ENCODE data around the gene AHNAK.

AHNAK gene

DNA sequence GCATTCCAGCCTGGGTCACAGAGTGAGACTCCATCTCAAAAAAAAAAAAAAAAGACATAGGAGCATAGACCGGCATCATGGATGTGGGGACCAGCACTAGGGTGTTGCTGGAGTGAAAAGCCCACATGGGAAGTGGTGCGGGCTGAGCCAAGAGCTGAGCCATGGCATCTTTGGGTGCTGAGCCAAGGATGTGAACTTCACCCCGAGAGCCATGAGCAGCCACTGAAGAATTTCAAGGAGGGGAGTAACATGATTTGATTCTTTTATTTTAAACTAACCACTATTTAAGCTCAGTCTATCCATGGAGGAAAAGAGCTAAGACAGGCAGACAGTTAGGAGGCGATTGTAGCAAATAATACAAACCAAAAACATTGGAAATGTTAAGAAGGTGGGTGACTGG, 57.4 kb downstream of the AHNAK start:
- no peak for DNase-seq (ENCODE audit: low read depth)
- TF ChIP-seq, protein P1, sequence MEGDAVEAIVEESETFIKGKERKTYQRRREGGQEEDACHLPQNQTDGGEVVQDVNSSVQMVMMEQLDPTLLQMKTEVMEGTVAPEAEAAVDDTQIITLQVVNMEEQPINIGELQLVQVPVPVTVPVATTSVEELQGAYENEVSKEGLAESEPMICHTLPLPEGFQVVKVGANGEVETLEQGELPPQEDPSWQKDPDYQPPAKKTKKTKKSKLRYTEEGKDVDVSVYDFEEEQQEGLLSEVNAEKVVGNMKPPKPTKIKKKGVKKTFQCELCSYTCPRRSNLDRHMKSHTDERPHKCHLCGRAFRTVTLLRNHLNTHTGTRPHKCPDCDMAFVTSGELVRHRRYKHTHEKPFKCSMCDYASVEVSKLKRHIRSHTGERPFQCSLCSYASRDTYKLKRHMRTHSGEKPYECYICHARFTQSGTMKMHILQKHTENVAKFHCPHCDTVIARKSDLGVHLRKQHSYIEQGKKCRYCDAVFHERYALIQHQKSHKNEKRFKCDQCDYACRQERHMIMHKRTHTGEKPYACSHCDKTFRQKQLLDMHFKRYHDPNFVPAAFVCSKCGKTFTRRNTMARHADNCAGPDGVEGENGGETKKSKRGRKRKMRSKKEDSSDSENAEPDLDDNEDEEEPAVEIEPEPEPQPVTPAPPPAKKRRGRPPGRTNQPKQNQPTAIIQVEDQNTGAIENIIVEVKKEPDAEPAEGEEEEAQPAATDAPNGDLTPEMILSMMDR (IDR thresholded peaks at IDR 0.05; ENCODE audit: control insufficient read depth, extremely low read depth, insufficient read depth): no peak
- no peak overlapping the region for H3K4me3 ChIP-seq (ENCODE audit: low read depth, low read length)

DNA sequence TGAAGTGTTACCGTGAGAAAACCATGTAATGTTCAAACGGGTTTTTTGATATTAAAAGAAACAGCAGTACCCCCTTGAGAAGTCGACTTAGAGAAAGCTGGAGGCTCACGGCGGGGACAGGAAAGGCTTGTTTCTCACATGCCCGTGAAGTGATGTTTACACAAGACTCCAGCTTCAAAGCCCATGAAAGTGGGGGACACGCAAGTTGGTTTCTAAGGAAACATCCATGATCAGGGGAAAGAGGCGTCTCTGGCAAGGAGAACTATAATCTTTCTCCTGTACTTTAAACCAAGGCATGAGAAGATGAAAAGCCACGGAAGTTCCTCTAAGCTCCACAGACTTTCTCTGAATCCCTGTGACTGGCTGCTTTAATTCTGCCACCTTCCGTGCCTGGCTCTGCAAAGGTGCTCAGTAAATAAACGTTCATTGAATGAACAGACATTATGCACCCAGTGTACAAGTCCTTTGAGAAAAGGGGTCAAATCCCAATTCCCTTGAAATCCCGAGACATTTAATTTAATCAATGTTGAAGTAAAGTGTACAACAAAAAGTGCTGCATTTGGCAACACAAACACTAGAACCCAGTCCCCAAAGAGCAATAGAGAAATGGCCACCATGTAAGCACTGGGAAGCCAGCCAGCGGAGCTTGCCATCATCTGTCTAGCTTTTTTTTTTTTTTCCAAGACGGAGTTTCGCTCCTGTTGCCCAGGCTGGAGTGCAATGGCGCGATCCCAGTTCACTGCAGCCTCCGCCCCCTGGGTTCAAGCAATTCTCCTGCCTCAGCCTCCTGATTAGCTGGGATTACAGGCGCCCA, 58.7 kb downstream of the AHNAK start:
- no peak for DNase-seq (ENCODE audit: low read depth)
- TF ChIP-seq, protein P1 (IDR thresholded peaks at IDR 0.05; ENCODE audit: control insufficient read depth, extremely low read depth, insufficient read depth): no peak
- H3K4me3 ChIP-seq (ENCODE audit: low read depth, low read length): no peak overlapping the region

DNA sequence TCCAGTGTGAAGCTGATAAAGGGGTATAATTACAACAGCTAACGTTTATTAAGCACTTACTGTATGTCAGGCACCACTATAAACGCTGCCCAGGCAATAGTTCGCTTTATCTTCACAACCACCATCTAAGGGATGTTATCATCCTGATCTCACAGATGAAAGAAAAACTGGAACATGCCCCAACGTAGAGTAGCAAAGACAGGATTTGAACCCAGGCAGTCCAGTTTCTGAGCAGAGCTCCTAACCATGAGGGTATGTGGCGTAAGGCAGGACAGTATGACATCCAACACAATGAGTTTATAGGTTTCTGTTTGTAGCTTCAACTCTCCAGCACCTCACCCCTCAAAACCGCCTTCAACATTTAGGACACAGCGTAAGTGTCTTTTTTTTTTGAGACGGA, 59.5 kb downstream of the AHNAK start:
- DNase-seq (ENCODE audit: low read depth): no peak
- no peak overlapping the region for H3K4me3 ChIP-seq (ENCODE audit: low read depth, low read length)
- TF ChIP-seq, protein P1 (IDR thresholded peaks at IDR 0.05; ENCODE audit: control insufficient read depth, extremely low read depth, insufficient read depth): no peak

DNA sequence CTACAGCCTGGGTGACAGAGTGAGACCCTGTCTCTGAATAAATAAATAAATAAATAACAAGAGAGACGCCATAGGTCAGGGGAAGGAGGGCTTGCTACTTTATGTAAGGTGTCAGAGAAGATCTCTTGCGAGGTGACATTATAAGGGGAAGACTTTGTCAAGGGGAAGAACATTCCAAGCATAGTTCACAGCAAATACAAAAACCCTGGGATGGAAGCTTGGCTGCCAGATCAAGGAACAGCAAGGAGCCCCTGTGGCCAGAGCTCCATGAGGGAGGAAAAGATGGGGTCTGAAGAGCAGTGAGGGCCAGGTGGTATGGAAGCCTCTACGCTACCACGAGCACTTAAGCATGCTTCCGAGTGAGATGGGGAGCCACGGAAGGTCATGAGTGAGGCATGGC, 62.3 kb downstream of the AHNAK start:
- no peak for DNase-seq (ENCODE audit: low read depth)
- TF ChIP-seq, protein P1 (IDR thresholded peaks at IDR 0.05; ENCODE audit: control insufficient read depth, extremely low read depth, insufficient read depth): no peak

GRCh38 chr11:62482753-62483152, 63.9 kb downstream of the AHNAK start:
- H3K4me3 ChIP-seq (ENCODE audit: low read depth, low read length): no peak overlapping the region
- DNase-seq (ENCODE audit: low read depth): no peak
- TF ChIP-seq, protein P1 (IDR thresholded peaks at IDR 0.05; ENCODE audit: control insufficient read depth, extremely low read depth, insufficient read depth): no peak

More for the DNA sequence above, 62.3 kb downstream of the AHNAK start:
- no peak overlapping the region for H3K4me3 ChIP-seq (ENCODE audit: low read depth, low read length)

GRCh38 chr11:62479631-62480201, 66.9 kb downstream of the AHNAK start:
- TF ChIP-seq, protein P1 (IDR thresholded peaks at IDR 0.05; ENCODE audit: control insufficient read depth, extremely low read depth, insufficient read depth): no peak
- DNase-seq (ENCODE audit: low read depth): no peak
- no peak overlapping the region for H3K4me3 ChIP-seq (ENCODE audit: low read depth, low read length)

Measured in LNCaP clone FGC (cell line).